ENCODE data around the gene RBM17.

- no peak for TF ChIP-seq TCF7L2 (IDR thresholded peaks at IDR 0.05; ENCODE audit: low read depth, low read length)
- TF ChIP-seq EHMT2 (IDR thresholded peaks at IDR 0.05; ENCODE audit: borderline replicate concordance, low read depth, low read length) = no peak
- no peak for TF ChIP-seq MAZ (IDR thresholded peaks at IDR 0.05; ENCODE audit: borderline replicate concordance, low read depth, low read length)
- TF ChIP-seq MAZ (CRISPR knock-in tag; IDR thresholded peaks at IDR 0.05; ENCODE audit: low read depth) = no peak
- TF ChIP-seq YY1 (IDR thresholded peaks at IDR 0.05; ENCODE audit: insufficient read depth, insufficient replicate concordance, low read depth, low read length) = no peak
- TF ChIP-seq EP300 (IDR thresholded peaks at IDR 0.05; ENCODE audit: low read depth in 2 of 2, low read length in 2 of 2) = no peak
- TF ChIP-seq EP300 (CRISPR knock-in tag; IDR thresholded peaks at IDR 0.05; ENCODE audit: borderline replicate concordance) = no peak
- no peak for TF ChIP-seq NBN (conservative IDR thresholded peaks at IDR 0.05)
- TF ChIP-seq ZNF296 (CRISPR knock-in tag; conservative IDR thresholded peaks at IDR 0.05) = no peak
- no peak for TF ChIP-seq ZNF274 (CRISPR knock-in tag; IDR thresholded peaks at IDR 0.05)
- TF ChIP-seq DR1 (CRISPR knock-in tag; IDR thresholded peaks at IDR 0.05) = no peak
- no peak for TF ChIP-seq ZBTB43 (CRISPR knock-in tag; conservative IDR thresholded peaks at IDR 0.05)
- TF ChIP-seq DNMT1 (CRISPR knock-in tag; IDR thresholded peaks at IDR 0.05) = no peak
- no peak for TF ChIP-seq EZH2 (conservative IDR thresholded peaks at IDR 0.05; ENCODE audit: low read depth, low read length)
- no peak for TF ChIP-seq POLR2A (IDR thresholded peaks at IDR 0.05; ENCODE audit: insufficient read depth in 1 of 2, low read depth in 2 of 2, low read length in 2 of 2)
These were observed 14.1 kb upstream of the RBM17 start for GRCh38 chr10:6074489-6075301.

All from HepG2 (cell line).